GM12878 (cell line): ENCODE data around the gene SNAP47. TPM values are rescaled to one million over a fixed set of nuclear protein-coding genes. Genes with fewer than 3 reads are reported as not detected.
A peak's percentile ranks its signal among the peaks of the same experiment; 100 is the strongest.

Experiments used
- ATAC-seq: fragments of 200-7000 bp; cut with Tn5 transposase; 3 replicates; pipeline ENCODE4 v1.9.1; 2020; ENCODE audit warnings: mild to moderate bottlenecking, moderate library complexity
- BruUV-seq: library from RNA; stranded (reverse); fragments of 400-500 nt; replicated peaks from 2 replicates; lab custom pipeline; 2021; lab: Mats Ljungman, UMichigan
- CTCF ChIA-PET: fragments of 300-600 bp; sonication (Branson Sonifier 250); formaldehyde crosslinking; extraction: SDS; loops from one replicate; lab custom pipeline; 2021; ENCODE audit warnings: inconsistent platforms; lab: Yijun Ruan, JAX
- POLR2A ChIA-PET: fragments of 350-600 bp; formaldehyde crosslinking; extraction: SDS; loops from one replicate; lab custom pipeline; 2021; ENCODE audit warnings: inconsistent platforms; lab: Charles Lee
- RAD21 ChIA-PET: fragments of 300-600 bp; sonication (Branson Sonifier 250); formaldehyde crosslinking; loops from one replicate; lab custom pipeline; 2023; ENCODE audit warnings: antibody characterized with exemption; ENCODE audit not compliant: unreplicated experiment; lab: Charles Lee
- SMC1A ChIA-PET: fragments of 300-600 bp; sonication (Branson Sonifier 250); formaldehyde crosslinking; loops from one replicate; lab custom pipeline; 2023; ENCODE audit not compliant: unreplicated experiment, uncharacterized antibody; lab: Charles Lee
- DNase-seq: peaks from one replicate; pipeline ENCODE4 v3.0.0-alpha.2; 2011; ENCODE audit warnings: low read depth, low spot score
- FAIRE-seq: peaks from 3 replicates; lab custom pipeline; 2011; peaks lifted over from hg19 to GRCh38; lab: Jason Lieb, UNC
- H2AFZ ChIP-seq: 2 replicates; pipeline ENCODE4 v1.6.0; 2011; ENCODE audit warnings: low read depth, low read length, control low read depth; ENCODE audit not compliant: control insufficient read depth
- H3K27ac ChIP-seq: 2 replicates; pipeline ENCODE4 v1.5.1; 2011; ENCODE audit warnings: control low read depth; ENCODE audit not compliant: control insufficient read depth, insufficient read depth
- H3K27me3 ChIP-seq, 2 experiments: replicated peaks in 1 of 2; 2 replicates each; pipeline versions ENCODE4 v1.6.0 to v1.6.1; 2011; ENCODE audit warnings: low read length in 1 of 2; ENCODE audit not compliant: control insufficient read depth in 2 of 2, insufficient read depth in 2 of 2
- H3K36me3 ChIP-seq, 2 experiments: 2 replicates each; pipeline ENCODE4 v1.5.1; 2011; ENCODE audit warnings: low read length in 1 of 2; ENCODE audit not compliant: control insufficient read depth in 2 of 2, insufficient read depth in 2 of 2
- H3K4me1 ChIP-seq: 2 replicates; pipeline ENCODE4 v1.6.1; 2011; ENCODE audit warnings: mild to moderate bottlenecking, low read length, moderate library complexity, mixed read lengths; ENCODE audit not compliant: control insufficient read depth, insufficient read depth
- H3K4me2 ChIP-seq: 2 replicates; pipeline ENCODE4 v1.6.0; 2011; ENCODE audit warnings: control low read depth; ENCODE audit not compliant: control insufficient read depth, insufficient read depth
- H3K4me3 ChIP-seq: fragments of 200-600 bp; sonication (generic); 2 replicates; pipeline ENCODE4 v1.5.1; 2016
- H3K79me2 ChIP-seq: 2 replicates; pipeline ENCODE4 v1.6.0; 2011; ENCODE audit warnings: low read length; ENCODE audit not compliant: control insufficient read depth, insufficient read depth
- H3K9ac ChIP-seq: 2 replicates; pipeline ENCODE4 v1.8.0; 2011; ENCODE audit warnings: low read length, control low read depth, mixed read lengths; ENCODE audit not compliant: control insufficient read depth, insufficient read depth
- H3K9me3 ChIP-seq: replicated peaks from 3 replicates; pipeline ENCODE4 v1.5.1; 2011; ENCODE audit warnings: mild to moderate bottlenecking, low read length; ENCODE audit not compliant: control insufficient read depth, insufficient read depth
- H4K20me1 ChIP-seq: 2 replicates; pipeline ENCODE4 v1.6.0; 2011; ENCODE audit not compliant: control insufficient read depth, insufficient read depth
- FOXK2 ChIP-seq: fragments of 450-650 bp; IDR thresholded peaks from 2 replicates; pipeline ENCODE4 v1.6.1; 2017; ENCODE audit warnings: mild to moderate bottlenecking, moderate library complexity
- RB1 ChIP-seq: fragments of 450-650 bp; formaldehyde crosslinking; IDR thresholded peaks from 2 replicates; pipeline ENCODE4 v1.6.1; 2017; ENCODE audit warnings: mild to moderate bottlenecking, borderline replicate concordance
- RFX5 ChIP-seq: IDR thresholded peaks from 2 replicates; pipeline ENCODE4 v1.6.1; 2011; ENCODE audit warnings: low read depth, low read length, improper control_type of control experiment
- ZNF274 ChIP-seq: IDR thresholded peaks from one replicate; pipeline ENCODE4 v1.8.0; 2011; ENCODE audit not compliant: insufficient read length, insufficient read depth
- WGBS: methylation state at CpG from one replicate; pipeline ENCODE4 v1.1.6; 2016; ENCODE audit warnings: low lambda C conversion rate; ENCODE audit not compliant: insufficient replicate concordance, insufficient coverage; ENCODE audit errors: missing lambda C conversion rate; 5-methylcytosine and 5-hydroxymethylcytosine counted together
- in situ Hi-C: fragments of 300-500 bp; cut with MboI; formaldehyde crosslinking; loops from 9 replicates; pipeline ENCODE4 v1.14.3; 2018; ENCODE audit warnings: mixed read lengths
- intact Hi-C: fragments of 100-400 bp; cut with micrococcal nuclease; formaldehyde crosslinking; loops from one replicate; pipeline ENCODE4 v1.14.2; 2022; ENCODE audit not compliant: unreplicated experiment
- polyA plus RNA-seq, 11 experiments: library from polyadenylated mRNA; depleted of rRNA in 4 of 11; unstranded in 6 of 11; stranded (reverse) in 5 of 11; fragments of >200 nt; fragmentation: Nextera tagmentation in 4 of 11; fragmentation: Illumina TruSeq in 1 of 11; extraction: Ambion mirVana in 4 of 11; extraction: Trizol in 1 of 11; gene quantifications; 1 replicate in 1 of 11; 2 replicates in 10 of 11; pipeline versions ENCODE4 v1.2.1 to v1.2.3, GENCODE V29; 2011 to 2016; ENCODE audit warnings: inconsistent platforms in 2 of 11, missing spikeins in 2 of 11, low read depth in 1 of 11
- total RNA-seq, 4 experiments: library from RNA; depleted of rRNA in 3 of 4; stranded (reverse); fragments of >200 nt in 3 of 4; fragmentation: Illumina TruSeq in 1 of 4; extraction: Trizol in 1 of 4; gene quantifications; 2 replicates each; pipeline versions ENCODE4 v1.2.1 to v1.2.3, GENCODE V29; 2013 to 2021
- TF ChIP-seq, protein P1 (sequence below): fragments of 450-650 bp; IDR thresholded peaks from 2 replicates; pipeline ENCODE4 v1.6.1; 2017; ENCODE audit warnings: antibody characterized with exemption, mild to moderate bottlenecking, moderate library complexity
- TF ChIP-seq, protein P2 (sequence below): IDR thresholded peaks from 2 replicates; pipeline ENCODE4 v1.6.1; 2011; ENCODE audit warnings: low read depth, mild to moderate bottlenecking, low read length, moderate library complexity, borderline replicate concordance; ENCODE audit errors: extremely low read depth

SNAP47 gene
- total and polyA plus RNA-seq, 10 of the 15 experiments (the other 5 are each of a cell fraction or from before 2014, with no cell fraction given) = 1.3 to 39.6 (median 25.2) TPM

DNA sequence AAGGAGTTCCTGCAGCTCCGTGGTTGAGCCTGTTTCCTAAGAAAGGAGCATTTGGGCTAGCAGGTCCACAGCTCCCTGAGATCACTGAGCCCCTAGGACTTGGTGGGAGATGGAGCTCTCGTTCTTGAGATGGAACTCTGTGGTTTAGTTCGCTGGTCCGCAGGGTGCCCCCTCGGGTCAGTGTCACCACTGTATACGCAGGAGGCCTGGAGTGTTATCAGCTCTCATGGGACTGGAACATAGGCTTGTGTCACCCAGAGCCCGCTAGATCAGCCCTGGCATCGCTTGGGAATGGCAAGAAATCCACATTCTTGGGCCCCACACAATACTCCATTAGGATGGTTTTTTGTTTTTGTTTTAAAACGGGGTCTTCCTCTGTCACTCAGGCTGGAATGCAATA, 3.6 kb downstream of the SNAP47 start:
- H3K27me3 ChIP-seq = no peaks in the 10 kb centered on the region
- no peak for ATAC-seq
- no peak overlapping the region for H3K4me3 ChIP-seq
- TF ChIP-seq RB1 (no peak), FOXK2 (no peak), RFX5 (no peak), ZNF274 (no peak)
- TF ChIP-seq, protein P1, sequence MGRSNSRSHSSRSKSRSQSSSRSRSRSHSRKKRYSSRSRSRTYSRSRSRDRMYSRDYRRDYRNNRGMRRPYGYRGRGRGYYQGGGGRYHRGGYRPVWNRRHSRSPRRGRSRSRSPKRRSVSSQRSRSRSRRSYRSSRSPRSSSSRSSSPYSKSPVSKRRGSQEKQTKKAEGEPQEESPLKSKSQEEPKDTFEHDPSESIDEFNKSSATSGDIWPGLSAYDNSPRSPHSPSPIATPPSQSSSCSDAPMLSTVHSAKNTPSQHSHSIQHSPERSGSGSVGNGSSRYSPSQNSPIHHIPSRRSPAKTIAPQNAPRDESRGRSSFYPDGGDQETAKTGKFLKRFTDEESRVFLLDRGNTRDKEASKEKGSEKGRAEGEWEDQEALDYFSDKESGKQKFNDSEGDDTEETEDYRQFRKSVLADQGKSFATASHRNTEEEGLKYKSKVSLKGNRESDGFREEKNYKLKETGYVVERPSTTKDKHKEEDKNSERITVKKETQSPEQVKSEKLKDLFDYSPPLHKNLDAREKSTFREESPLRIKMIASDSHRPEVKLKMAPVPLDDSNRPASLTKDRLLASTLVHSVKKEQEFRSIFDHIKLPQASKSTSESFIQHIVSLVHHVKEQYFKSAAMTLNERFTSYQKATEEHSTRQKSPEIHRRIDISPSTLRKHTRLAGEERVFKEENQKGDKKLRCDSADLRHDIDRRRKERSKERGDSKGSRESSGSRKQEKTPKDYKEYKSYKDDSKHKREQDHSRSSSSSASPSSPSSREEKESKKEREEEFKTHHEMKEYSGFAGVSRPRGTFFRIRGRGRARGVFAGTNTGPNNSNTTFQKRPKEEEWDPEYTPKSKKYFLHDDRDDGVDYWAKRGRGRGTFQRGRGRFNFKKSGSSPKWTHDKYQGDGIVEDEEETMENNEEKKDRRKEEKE = no peak
- TF ChIP-seq, protein P2, sequence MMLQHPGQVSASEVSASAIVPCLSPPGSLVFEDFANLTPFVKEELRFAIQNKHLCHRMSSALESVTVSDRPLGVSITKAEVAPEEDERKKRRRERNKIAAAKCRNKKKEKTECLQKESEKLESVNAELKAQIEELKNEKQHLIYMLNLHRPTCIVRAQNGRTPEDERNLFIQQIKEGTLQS = no peak
- TF ChIP-seq, all 136 proteins: peak for 0
- no peaks in the 10 kb centered on the region for H3K9me3 ChIP-seq
- H3K36me3 ChIP-seq = no peaks in the 10 kb centered on the region
- H3K27ac ChIP-seq = no peak overlapping the region
- no peak for FAIRE-seq
- no peaks in the 10 kb centered on the region for H4K20me1 ChIP-seq
- in situ Hi-C loops = no loop called here
- CTCF ChIA-PET = no interaction called here
- RAD21 ChIA-PET = no interaction called here
- H2AFZ ChIP-seq = no peak overlapping the region
- H3K9ac ChIP-seq = no peak overlapping the region
- DNase-seq = no peak
- WGBS = 97% methylated on average over 9 of the region's 9 CpGs
- BruUV-seq = TSS peak; percentile 34
- POLR2A ChIA-PET = no interaction called here
- SMC1A ChIA-PET = no interaction called here
- intact Hi-C loops = loop anchor here (10.0 kb wide), 1 partner anchor 46 kb away; no protein-coding TSS in a partner anchor
- H3K79me2 ChIP-seq = peaks cover 32% of the 10 kb centered on the region
- H3K4me1 ChIP-seq = peaks cover under 1% of the 10 kb centered on the region; the same call in 1 of the 2 replicates
- H3K4me2 ChIP-seq = no peak overlapping the region
